Left ventricle myocardium inferior (tissue), 1 donor: ENCODE data around the gene AATK. TPM values are rescaled to one million over a fixed set of nuclear protein-coding genes. Genes with fewer than 3 reads are reported as not detected.

ENCODE experiments used
- DNase-seq: peaks from one replicate; pipeline ENCODE4 v3.0.0-alpha.2; 2020
- H3K27ac ChIP-seq: fragments of 200-600 bp; replicated peaks from 2 replicates; pipeline ENCODE4 v1.8.0; 2021
- H3K27me3 ChIP-seq: fragments of 200-600 bp; 2 replicates; pipeline ENCODE4 v1.8.0; 2021; ENCODE audit warnings: low read depth
- H3K36me3 ChIP-seq: fragments of 200-600 bp; 2 replicates; pipeline ENCODE4 v1.8.0; 2021
- H3K4me1 ChIP-seq: fragments of 200-600 bp; 2 replicates; pipeline ENCODE4 v1.8.0; 2021
- H3K4me3 ChIP-seq: fragments of 200-600 bp; 2 replicates; pipeline ENCODE4 v1.8.0; 2021; ENCODE audit warnings: mild to moderate bottlenecking, moderate library complexity
- H3K9me3 ChIP-seq: fragments of 200-600 bp; replicated peaks from 2 replicates; pipeline ENCODE4 v1.8.0; 2021
- CTCF ChIP-seq: fragments of 200-600 bp; IDR thresholded peaks from 2 replicates; pipeline ENCODE4 v1.8.0; 2021; ENCODE audit warnings: antibody characterized with exemption, mild to moderate bottlenecking, borderline replicate concordance
- intact Hi-C: fragments of 100-400 bp; cut with micrococcal nuclease; formaldehyde crosslinking; loops from one replicate; pipeline ENCODE4 v1.11.0; 2022
- total RNA-seq: library from RNA; stranded (reverse); fragmentation: NEBNext Ultra II Directional; extraction: Animal tissue kit (Norgen Biotek cat#: 25700); gene quantifications from one replicate; pipeline ENCODE4 v1.2.1, GENCODE V29; 2021
- donor health status: DM: no; HTN: yes; CAD: no; lungs with severe emphysema.

The AATK gene
- total RNA-seq, 1 donor from 2014 or later: 2.3 TPM

DNA sequence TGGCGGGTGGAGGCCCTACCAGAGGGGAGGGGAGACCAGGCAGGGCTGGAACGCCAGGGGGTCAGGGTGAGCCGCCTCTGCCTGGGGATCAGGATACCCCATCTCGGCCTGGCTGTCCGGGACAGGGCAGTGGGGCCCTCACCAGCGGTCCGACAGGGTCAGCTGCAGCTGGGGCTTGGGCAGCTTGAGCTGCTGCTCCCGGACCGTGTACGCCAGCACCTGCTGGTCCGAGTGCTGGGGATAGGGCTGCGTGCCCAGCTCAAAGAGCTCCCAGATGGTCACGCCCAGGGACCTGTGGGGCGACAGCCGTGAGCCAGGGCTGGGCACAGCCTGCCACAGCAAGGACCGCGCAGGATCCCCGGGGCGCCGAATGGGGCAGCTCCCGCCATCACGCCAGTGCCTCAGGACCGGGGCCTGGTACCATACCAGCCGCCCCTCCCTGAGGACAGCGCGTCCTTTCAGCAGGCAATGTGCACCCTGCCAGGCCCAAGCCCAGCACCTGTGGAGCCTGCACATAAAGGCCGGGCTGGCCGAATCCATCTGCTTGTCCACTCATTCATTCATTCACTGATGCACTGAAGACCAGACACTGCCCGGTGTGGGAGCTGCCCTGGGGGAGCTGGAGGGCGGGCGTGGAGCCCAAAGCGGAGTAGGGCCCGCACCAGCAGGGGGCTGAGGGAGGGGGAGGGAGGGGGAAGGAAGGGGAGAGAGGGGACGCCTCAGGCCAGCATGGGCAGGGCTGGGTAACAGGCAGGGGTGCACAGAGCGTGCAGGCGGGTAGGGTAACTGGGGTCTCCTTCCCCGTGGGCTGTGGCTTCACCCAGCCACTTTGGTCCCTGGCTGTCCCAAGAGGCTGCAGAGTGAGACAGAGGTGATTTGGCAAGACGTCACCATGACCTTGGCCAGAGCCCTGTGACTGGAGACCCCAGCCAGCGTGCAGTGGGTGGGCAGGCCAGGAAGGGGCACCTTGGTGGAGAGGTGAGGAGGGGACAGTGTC lies 42.7 kb downstream of the AATK start:
- Histone ChIP-seq H3K36me3 (no peaks in the 10 kb centered on the region), H3K4me3 (no peak overlapping the region), H3K4me1 (peaks cover 33% of the 10 kb centered on the region), H3K27ac (no peak overlapping the region), H3K9me3 (no peaks in the 10 kb centered on the region), H3K27me3 (peaks cover 42% of the 10 kb centered on the region)
- DNase-seq: no peak
- intact Hi-C loops: no loop called here
- no peak for TF ChIP-seq CTCF

- intact Hi-C loops: no loop called here
- H3K27ac ChIP-seq: no peak overlapping the region
- H3K36me3 ChIP-seq: peaks cover under 1% of the 10 kb centered on the region
- H3K27me3 ChIP-seq: peaks cover 51% of the 10 kb centered on the region
- H3K4me3 ChIP-seq: no peak overlapping the region
- H3K4me1 ChIP-seq: peaks cover 33% of the 10 kb centered on the region
- no peaks in the 10 kb centered on the region for H3K9me3 ChIP-seq
- no peak for TF ChIP-seq CTCF
- DNase-seq: no peak
Measured at GRCh38 chr17:81121841-81122733, 43.9 kb downstream of the AATK start.

DNA sequence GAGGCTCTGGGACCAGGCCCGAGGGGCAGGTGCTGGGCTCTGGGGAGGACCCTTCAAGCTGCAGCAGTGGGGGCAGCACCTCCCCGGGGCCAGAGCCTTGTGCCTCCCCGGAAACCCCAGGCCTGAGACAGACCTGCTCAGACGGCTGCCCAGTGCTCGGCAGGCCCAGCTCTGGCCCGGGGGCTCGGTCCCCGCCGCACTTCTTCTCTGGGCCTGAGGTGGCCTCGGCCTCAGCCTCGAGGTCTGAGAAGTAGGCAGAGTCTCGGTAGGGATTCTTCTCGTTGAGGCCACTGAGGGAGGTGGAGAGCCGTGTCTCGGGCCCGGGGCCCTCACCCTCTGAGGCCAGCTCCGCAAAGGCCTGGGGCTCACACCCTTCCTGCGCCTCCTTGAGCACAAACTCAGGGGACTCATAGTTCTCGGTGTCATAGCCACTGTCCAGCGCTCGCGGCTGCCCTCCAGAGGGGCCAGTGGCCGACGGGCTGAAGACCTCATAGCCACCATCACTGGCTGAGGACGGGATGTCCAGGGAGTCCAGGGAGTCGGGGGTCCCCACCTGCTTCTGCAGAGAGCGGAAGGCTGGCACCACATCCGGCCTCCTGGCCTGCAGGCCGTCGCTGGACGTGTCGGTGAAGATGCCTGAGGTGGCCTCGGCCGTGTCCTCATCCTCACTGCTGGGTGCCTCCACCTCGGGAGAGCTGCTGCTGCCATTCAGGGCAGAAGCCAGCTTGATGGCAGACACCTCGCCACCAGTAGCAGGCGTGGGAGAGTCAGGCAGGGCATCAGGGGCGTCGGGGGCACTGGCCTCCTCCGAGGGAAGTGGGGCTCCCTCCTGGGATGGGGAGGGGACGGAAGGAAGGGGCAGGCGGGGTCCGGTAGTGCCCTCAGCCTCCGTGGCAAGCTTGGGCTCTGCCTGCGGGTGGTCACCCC lies 45.1 kb downstream of the AATK start:
- DNase-seq: no peak
- Histone ChIP-seq H3K9me3 (no peaks in the 10 kb centered on the region), H3K27me3 (peaks cover 51% of the 10 kb centered on the region), H3K36me3 (peaks cover 5% of the 10 kb centered on the region), H3K27ac (no peak overlapping the region), H3K4me3 (no peak overlapping the region), H3K4me1 (peaks cover 28% of the 10 kb centered on the region)
- no peak for TF ChIP-seq CTCF
- intact Hi-C loops: no loop called here

DNA sequence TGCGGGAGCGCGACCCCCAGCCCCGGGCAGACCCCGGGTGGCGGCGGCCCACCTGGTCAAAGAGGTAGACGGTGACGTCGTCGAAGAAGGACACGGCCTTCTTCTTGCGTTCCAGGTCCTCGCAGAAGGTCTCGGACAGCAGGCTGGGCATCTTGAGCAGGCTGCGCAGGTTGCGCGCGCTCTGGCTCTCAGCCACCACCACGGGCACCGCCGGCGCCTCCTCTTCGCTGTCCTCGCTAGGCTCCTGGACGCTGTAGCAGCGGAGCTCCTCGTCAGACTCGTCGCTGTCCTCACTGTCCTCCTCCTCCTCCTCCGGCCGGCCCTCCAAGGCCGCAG lies 45.9 kb downstream of the AATK start:
- Histone ChIP-seq H3K4me3 (peak overlapping the region; percentile 55), H3K27ac (no peak overlapping the region), H3K9me3 (no peaks in the 10 kb centered on the region), H3K27me3 (peaks cover 51% of the 10 kb centered on the region), H3K36me3 (peaks cover 5% of the 10 kb centered on the region), H3K4me1 (peaks cover 28% of the 10 kb centered on the region)
- TF ChIP-seq CTCF: no peak
- no peak for DNase-seq
- intact Hi-C loops: no loop called here
